Pancreas (tissue), 10 donors: ENCODE data around the gene ADCYAP1R1. TPM values are rescaled to one million over a fixed set of nuclear protein-coding genes. Genes with fewer than 3 reads are reported as not detected.

ENCODE experiments used
- ATAC-seq, 4 donors: fragments of 200-7000 bp; cut with Tn5 transposase; one replicate each; pipeline versions ENCODE4 v1.8.0 to v1.9.1; 2020; ENCODE audit warnings: mild to moderate bottlenecking in 4 of 4, moderate library complexity in 4 of 4
- DNase-seq, 6 donors: peaks; one replicate each; pipeline ENCODE4 v3.0.0-alpha.2; 2020
- FAIRE-seq: peaks from 2 replicates; lab custom pipeline; 2012; peaks lifted over from hg19 to GRCh38; lab: Jason Lieb, UNC
- H3K27ac ChIP-seq, 4 donors: fragments of 200-600 bp; sonication (generic); 1 replicate in 3 of 4; 2 replicates in 1 of 4; pipeline versions ENCODE4 v1.5.0 to v1.8.0; 2020
- H3K27me3 ChIP-seq, 4 donors: fragments of 200-600 bp; one replicate each; pipeline ENCODE4 v1.8.0; 2021
- H3K36me3 ChIP-seq, 3 donors: fragments of 200-600 bp; sonication (generic) in 1 of 3; one replicate each; pipeline versions ENCODE4 v1.5.0 to v1.8.0; 2020 to 2021
- H3K4me1 ChIP-seq, 3 donors: fragments of 200-600 bp; one replicate each; pipeline ENCODE4 v1.8.0; 2021
- H3K4me3 ChIP-seq, 4 donors: fragments of 200-600 bp; sonication (generic) in 2 of 4; one replicate each; pipeline versions ENCODE4 v1.5.0 to v1.8.0; 2020 to 2021
- H3K9me3 ChIP-seq, 4 donors: fragments of 200-600 bp; one replicate each; pipeline ENCODE4 v1.8.0; 2021
- WGBS, 2 donors: extraction: QIAGEN DNeasy Blood & Tissue Kit; methylation state at CpG; one replicate each; pipeline ENCODE4 v1.1.7; 2013; 5-methylcytosine and 5-hydroxymethylcytosine counted together
- intact Hi-C, 3 donors: fragments of 100-400 bp; cut with DNase I; formaldehyde crosslinking; loops; one replicate each; pipeline versions ENCODE4 v1.11.1 to v1.14.2; 2022
- polyA plus RNA-seq, 2 donors: library from polyadenylated mRNA; stranded (reverse); fragments of 200-250 nt; gene quantifications; one replicate each; pipeline ENCODE4 v1.2.3, GENCODE V29; 2013
- total RNA-seq, 6 donors: library from RNA; stranded (reverse); fragmentation: NEBNext Ultra II Directional in 4 of 6; extraction: Animal tissue kit (Norgen Biotek cat#: 25700) in 4 of 6; gene quantifications; one replicate each; pipeline versions ENCODE4 v1.2.1 to v1.2.4, GENCODE V29; 2021 to 2023
- TF ChIP-seq, protein P1 (sequence below), 4 donors: fragments of 200-600 bp; sonication (generic) in 3 of 4; IDR thresholded peaks; one replicate each; pipeline versions ENCODE4 v1.5.0 to v1.8.0; 2021; ENCODE audit warnings: antibody characterized with exemption in 4 of 4
- donor health status: healthy with polysubstance abuse.
- donor health status: DM: no; HTN: no; CAD: no; lungs with moderate emphysema.
- donor health status: DM: no; HTN: no; CAD: no.
- donor health status: control.
- donor health status: control.
- donor health status: Bipolar disorder and iron deficiency.
- donor health status: DM: yes; HTN: yes; CAD: no.
- donor health status: DM: no; HTN: no; CAD: no.
- donor health status: DM: no; HTN: no; CAD: no.
- donor health status: DM: yes; HTN: yes; CAD: no.

ADCYAP1R1 gene
- total and polyA plus RNA-seq, 8 donors, result 0.27 to 2.7 (median 0.55) TPM

DNA sequence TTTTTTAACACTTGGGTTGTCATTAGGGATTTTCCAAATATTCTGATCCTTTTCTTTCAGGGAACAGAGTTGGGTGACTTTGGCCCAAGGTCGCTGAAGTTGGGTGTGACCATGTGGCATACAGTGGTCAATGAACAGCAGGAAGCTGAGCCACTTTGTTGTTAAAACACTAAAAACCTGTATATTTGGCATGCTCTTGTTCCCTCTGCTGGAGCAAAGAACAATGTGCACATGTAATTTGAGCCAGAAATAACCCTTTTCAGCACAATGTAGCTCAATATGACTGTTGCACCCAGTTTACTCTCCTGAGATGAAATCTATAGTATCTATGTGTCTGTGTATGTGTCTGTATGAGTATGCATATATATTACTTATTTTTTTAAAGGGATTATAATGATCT is 74.9 kb downstream of the ADCYAP1R1 start:
- Histone ChIP-seq H3K4me3 (no peak overlapping the region), H3K36me3 (no peaks in the 10 kb centered on the region), H3K9me3 (no peaks in the 10 kb centered on the region), H3K4me1 (peaks cover 0 to 5% (median 0%) of the 10 kb centered on the region in 3 donors), H3K27me3 (no peaks in the 10 kb centered on the region), H3K27ac (no peak overlapping the region)
- FAIRE-seq, result no peak
- no peak for ATAC-seq
- intact Hi-C loops, result loop anchor here in 2 of 3 donors (10.0 kb wide), 1 partner anchor 322 kb away; no protein-coding TSS in a partner anchor
- TF ChIP-seq, protein P1, sequence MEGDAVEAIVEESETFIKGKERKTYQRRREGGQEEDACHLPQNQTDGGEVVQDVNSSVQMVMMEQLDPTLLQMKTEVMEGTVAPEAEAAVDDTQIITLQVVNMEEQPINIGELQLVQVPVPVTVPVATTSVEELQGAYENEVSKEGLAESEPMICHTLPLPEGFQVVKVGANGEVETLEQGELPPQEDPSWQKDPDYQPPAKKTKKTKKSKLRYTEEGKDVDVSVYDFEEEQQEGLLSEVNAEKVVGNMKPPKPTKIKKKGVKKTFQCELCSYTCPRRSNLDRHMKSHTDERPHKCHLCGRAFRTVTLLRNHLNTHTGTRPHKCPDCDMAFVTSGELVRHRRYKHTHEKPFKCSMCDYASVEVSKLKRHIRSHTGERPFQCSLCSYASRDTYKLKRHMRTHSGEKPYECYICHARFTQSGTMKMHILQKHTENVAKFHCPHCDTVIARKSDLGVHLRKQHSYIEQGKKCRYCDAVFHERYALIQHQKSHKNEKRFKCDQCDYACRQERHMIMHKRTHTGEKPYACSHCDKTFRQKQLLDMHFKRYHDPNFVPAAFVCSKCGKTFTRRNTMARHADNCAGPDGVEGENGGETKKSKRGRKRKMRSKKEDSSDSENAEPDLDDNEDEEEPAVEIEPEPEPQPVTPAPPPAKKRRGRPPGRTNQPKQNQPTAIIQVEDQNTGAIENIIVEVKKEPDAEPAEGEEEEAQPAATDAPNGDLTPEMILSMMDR (IDR thresholded peaks at IDR 0.05), result no peak
- DNase-seq, result no peak
- 58 to 68% methylated on average over 1 of the region's 1 CpG for WGBS, 2 donors

- Histone ChIP-seq H3K4me3 (no peak overlapping the region), H3K27ac (no peak overlapping the region), H3K9me3 (no peaks in the 10 kb centered on the region), H3K4me1 (no peaks in the 10 kb centered on the region), H3K27me3 (no peaks in the 10 kb centered on the region), H3K36me3 (no peaks in the 10 kb centered on the region)
- TF ChIP-seq, protein P1 (IDR thresholded peaks at IDR 0.05), result no peak
- DNase-seq, result no peak
- FAIRE-seq, result no peak
- intact Hi-C loops, result loop anchor here in 2 of 3 donors (10.0 kb wide), 1 partner anchor 324 kb away; no protein-coding TSS in a partner anchor
- peak in 1 of 4 donors; percentile 42 for ATAC-seq
- WGBS, 2 donors, result 74 to 85% methylated on average over 3 of the region's 3 CpGs
Measured at GRCh38 chr7:31129067-31129466, 77.0 kb downstream of the ADCYAP1R1 start.

DNA sequence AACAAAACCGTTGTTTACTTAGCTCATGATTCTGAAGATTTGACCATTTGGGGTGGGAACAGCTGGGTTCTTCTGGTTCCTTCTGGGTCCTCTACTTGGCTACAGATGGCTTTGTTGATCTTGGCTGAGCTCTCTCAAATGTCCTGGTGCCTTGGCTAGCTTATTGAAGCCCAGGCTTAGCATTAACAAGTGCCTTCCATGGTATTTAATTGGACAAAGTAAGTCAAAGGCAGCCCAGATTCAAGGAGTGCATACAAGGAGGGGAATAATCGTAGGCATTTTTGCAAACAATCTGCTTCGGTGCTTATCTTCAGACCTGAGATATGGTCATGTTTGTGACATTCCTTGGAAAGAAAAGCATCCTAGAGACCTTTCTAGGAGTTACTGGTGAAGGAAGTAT is 81.4 kb downstream of the ADCYAP1R1 start:
- TF ChIP-seq, protein P1 (IDR thresholded peaks at IDR 0.05), result no peak
- Histone ChIP-seq H3K27ac (no peak overlapping the region), H3K9me3 (no peaks in the 10 kb centered on the region), H3K4me3 (no peak overlapping the region), H3K36me3 (no peaks in the 10 kb centered on the region), H3K27me3 (no peaks in the 10 kb centered on the region), H3K4me1 (no peaks in the 10 kb centered on the region)
- peak in 2 of 4 donors; percentile 32 to 53 for ATAC-seq
- WGBS, 2 donors, result 44 to 47% methylated on average over 3 of the region's 3 CpGs
- no peak for FAIRE-seq
- intact Hi-C loops, result loop anchor here in 1 of 3 donors (5.0 to 10.0 kb wide), 2 partner anchors 501 to 604 kb away; no protein-coding TSS in a partner anchor
- no peak for DNase-seq

GRCh38 chr7:31134246-31135188 is 82.4 kb downstream of the ADCYAP1R1 start:
- no peaks in the 10 kb centered on the region for H3K27me3 ChIP-seq
- no peak overlapping the region for H3K27ac ChIP-seq
- H3K36me3 ChIP-seq, result no peaks in the 10 kb centered on the region
- WGBS, 2 donors, result 39 to 43% methylated on average over 31 of the region's 31 CpGs
- FAIRE-seq, result no peak
- no peaks in the 10 kb centered on the region for H3K4me1 ChIP-seq
- DNase-seq, result peak; percentile 49 to 80 (median 68)
- intact Hi-C loops, result loop anchor here in 1 of 3 donors (5.0 to 10.0 kb wide), 2 partner anchors 500 to 603 kb away; no protein-coding TSS in a partner anchor
- H3K9me3 ChIP-seq, result no peaks in the 10 kb centered on the region
- no peak overlapping the region for H3K4me3 ChIP-seq
- TF ChIP-seq, protein P1 (IDR thresholded peaks at IDR 0.05), result peak; percentile 49 to 82 (median 60)
- peak; percentile 91 to 99 (median 98) for ATAC-seq
